Small intestine (tissue), 7 donors: Measurements from ENCODE around the gene AK3. TPM values are rescaled to one million over a fixed set of nuclear protein-coding genes. Genes with fewer than 3 reads are reported as not detected.

Experiments used
- DNase-seq, 2 donors: peaks; one replicate each; pipeline versions ENCODE4 v3.0.0 to v3.0.0-alpha.2; 2013
- FAIRE-seq: peaks from 2 replicates; lab custom pipeline; 2012; peaks lifted over from hg19 to GRCh38; lab: Jason Lieb, UNC
- H3K27ac ChIP-seq, 3 donors: one replicate each; pipeline ENCODE4 v1.5.1; 2013; ENCODE audit warnings: low read length in 2 of 3, mild to moderate bottlenecking in 2 of 3, control low read depth in 1 of 3, inconsistent platforms in 1 of 3, low read depth in 1 of 3, moderate library complexity in 1 of 3
- H3K27me3 ChIP-seq, 3 donors: one replicate each; pipeline ENCODE4 v1.6.1; 2013; ENCODE audit warnings: low read length in 3 of 3, inconsistent platforms in 1 of 3; ENCODE audit not compliant: control insufficient read depth in 3 of 3, insufficient read depth in 3 of 3
- H3K36me3 ChIP-seq, 3 donors: one replicate each; pipeline ENCODE4 v1.6.1; 2013; ENCODE audit warnings: low read length in 3 of 3, inconsistent platforms in 1 of 3, low read depth in 1 of 3, mild to moderate bottlenecking in 1 of 3, moderate library complexity in 1 of 3; ENCODE audit not compliant: control insufficient read depth in 3 of 3, insufficient read depth in 2 of 3
- H3K4me1 ChIP-seq, 3 donors: one replicate each; pipeline ENCODE4 v1.6.1; 2013; ENCODE audit warnings: low read length in 2 of 3, inconsistent platforms in 1 of 3, low read depth in 1 of 3, mild to moderate bottlenecking in 1 of 3, moderate library complexity in 1 of 3; ENCODE audit not compliant: control insufficient read depth in 3 of 3, insufficient read depth in 2 of 3
- H3K4me3 ChIP-seq, 3 donors: one replicate each; pipeline ENCODE4 v1.5.1; 2013; ENCODE audit warnings: low read length in 3 of 3, control low read depth in 1 of 3, inconsistent platforms in 1 of 3, low read depth in 1 of 3, mild to moderate bottlenecking in 1 of 3, moderate library complexity in 1 of 3
- H3K9me3 ChIP-seq, 2 donors: one replicate each; pipeline ENCODE4 v1.6.1; 2013; ENCODE audit warnings: low read depth in 1 of 2, low read length in 1 of 2; ENCODE audit not compliant: control insufficient read depth in 2 of 2, insufficient read depth in 1 of 2
- WGBS, 3 donors: extraction: QIAGEN DNeasy Blood & Tissue Kit; methylation state at CpG; one replicate each; pipeline ENCODE4 v1.1.7; 2013; 5-methylcytosine and 5-hydroxymethylcytosine counted together
- polyA plus RNA-seq, 4 donors: library from polyadenylated mRNA; stranded (reverse) in 3 of 4; unstranded in 1 of 4; fragments of 200-250 nt in 3 of 4; fragments of 120-200 nt in 1 of 4; gene quantifications; one replicate each; pipeline versions ENCODE4 v1.2.1 to v1.2.3, GENCODE V29; 2013
- donor health status: healthy with polysubstance abuse.
- donor health status: control.
- donor health status: control.
- donor health status: Bipolar disorder and iron deficiency.
- donor health status: healthy.

Gene AK3
- polyA plus RNA-seq, 4 donors = 45.4 to 79.7 (median 57.4) TPM

DNA sequence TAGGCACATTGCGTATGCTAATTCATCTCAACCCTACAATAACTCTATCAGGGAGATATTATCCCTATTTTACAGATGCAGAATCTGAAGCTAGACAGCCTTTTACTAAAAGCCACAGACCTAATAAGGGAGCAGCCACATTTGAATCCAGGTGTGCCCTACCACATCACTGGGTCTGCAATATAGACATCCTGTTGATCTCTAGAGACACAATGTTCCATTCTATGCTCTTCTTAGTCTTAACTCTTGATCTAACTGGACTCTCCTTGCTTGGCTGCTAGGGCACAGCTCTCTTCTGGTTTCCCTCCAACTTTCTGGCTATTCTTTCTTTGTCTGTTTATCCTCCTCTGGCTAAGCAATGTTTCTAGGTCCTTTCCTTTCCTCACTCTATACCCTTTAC lies 73.3 kb downstream of the AK3 start:
- FAIRE-seq (no peak), DNase-seq (no peak)
- Histone ChIP-seq H3K9me3 (no peaks in the 10 kb centered on the region), H3K4me3 (no peak overlapping the region), H3K4me1 (peaks cover 3 to 26% (median 13%) of the 10 kb centered on the region in 3 donors), H3K27me3 (no peaks in the 10 kb centered on the region), H3K36me3 (no peaks in the 10 kb centered on the region), H3K27ac (no peak overlapping the region)
- WGBS, 3 donors = 94 to 100% (median 100%) methylated on average over 1 of the region's 1 CpG

DNA sequence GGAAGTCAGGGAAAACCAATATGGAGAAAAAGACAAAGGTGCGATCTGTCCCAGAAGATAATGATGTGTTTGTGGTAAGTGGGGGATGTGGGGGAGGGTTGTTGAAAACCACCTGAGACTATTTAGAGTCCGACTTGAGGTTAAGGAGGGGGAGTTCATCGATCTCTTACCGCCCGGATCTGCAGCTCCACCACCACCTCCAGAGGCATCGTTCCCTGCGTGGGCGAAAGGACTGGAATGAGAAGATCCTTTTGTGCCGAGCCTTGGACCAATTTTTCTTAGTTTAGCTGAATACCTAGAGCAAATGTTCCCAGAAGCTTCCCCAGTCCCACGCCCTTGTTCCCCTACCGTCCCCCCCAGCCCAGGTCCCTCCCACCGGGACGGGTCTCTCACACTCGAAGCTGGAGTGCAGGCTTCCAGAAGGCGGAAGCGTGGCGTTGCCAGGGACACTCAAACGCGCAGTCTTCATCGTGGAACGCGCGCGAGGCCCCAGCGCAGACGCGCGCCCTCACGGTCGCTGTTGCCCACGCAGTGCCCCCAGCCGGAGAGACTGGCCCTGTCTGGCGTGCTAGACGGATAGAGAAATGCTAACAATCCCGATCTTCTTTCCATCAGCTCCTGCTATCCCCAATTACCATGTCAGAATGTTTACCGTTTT lies 74.8 kb downstream of the AK3 start, which contains the start of gene SPATA6L:
Gene SPATA6L (minus strand): TSS at position 439 of the 658 bp plus-strand sequence. CDS start 230 bp downstream, at position 209.
- WGBS, 3 donors = 1% methylated on average over 36 of the region's 36 CpGs
- Histone ChIP-seq H3K27me3 (no peaks in the 10 kb centered on the region), H3K4me3 (peak within 1 kb of the TSS in 2 of 3 donors; percentile 47 to 71), H3K27ac (peak within 1 kb of the TSS; percentile 56 to 95 (median 84)), H3K36me3 (no peaks in the 10 kb centered on the region), H3K4me1 (peaks cover 3 to 28% (median 15%) of the 10 kb centered on the region in 3 donors), H3K9me3 (no peaks in the 10 kb centered on the region)
- FAIRE-seq (no peak), DNase-seq (peak; percentile 73 to 88)

DNA sequence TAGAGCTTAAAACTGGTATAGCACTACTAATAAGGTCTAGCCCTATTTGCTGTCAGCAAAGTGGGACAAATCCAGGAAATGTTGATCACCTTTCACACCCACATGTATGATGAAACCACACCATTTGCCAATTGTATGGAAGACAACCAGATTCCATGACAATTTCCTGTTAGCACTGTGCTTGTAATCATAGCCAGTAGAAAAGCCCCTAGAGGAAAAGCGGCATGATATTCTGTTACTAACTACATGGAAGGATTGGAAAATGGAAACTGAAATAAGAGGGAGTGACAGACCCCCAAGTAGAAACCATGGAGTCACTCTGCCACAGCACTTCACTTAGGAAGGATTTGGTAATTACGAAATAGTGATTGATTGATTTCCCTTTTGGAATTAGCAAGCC lies 75.6 kb downstream of the AK3 start:
- no peak for FAIRE-seq
- no peaks in the 10 kb centered on the region for H3K27me3 ChIP-seq
- H3K9me3 ChIP-seq = no peaks in the 10 kb centered on the region
- peak overlapping the region in 2 of 3 donors; percentile 40 to 71 for H3K4me3 ChIP-seq
- peaks cover 3 to 28% (median 15%) of the 10 kb centered on the region in 3 donors for H3K4me1 ChIP-seq
- H3K36me3 ChIP-seq = no peaks in the 10 kb centered on the region
- peak overlapping the region; percentile 56 to 85 (median 84) for H3K27ac ChIP-seq
- WGBS, 3 donors = 19 to 55% (median 47%) methylated on average over 2 of the region's 2 CpGs
- DNase-seq = peak; percentile 57 to 62

- Histone ChIP-seq H3K27ac (peak overlapping the region in 1 of 3 donors; percentile 85), H3K9me3 (no peaks in the 10 kb centered on the region), H3K4me3 (peak overlapping the region in 2 of 3 donors; percentile 6 to 40), H3K4me1 (peaks cover 3 to 28% (median 15%) of the 10 kb centered on the region in 3 donors), H3K27me3 (no peaks in the 10 kb centered on the region), H3K36me3 (no peaks in the 10 kb centered on the region)
- FAIRE-seq = no peak
- 33 to 68% (median 44%) methylated on average over 3 of the region's 3 CpGs for WGBS, 3 donors
- no peak for DNase-seq
Measured at GRCh38 chr9:4663956-4664355, 77.0 kb downstream of the AK3 start.

- 11 to 45% (median 35%) methylated on average over 13 of the region's 13 CpGs for WGBS, 3 donors
- peak; percentile 71 to 76 for DNase-seq
Measured at GRCh38 chr9:4662989-4663792, 77.8 kb downstream of the AK3 start.

GRCh38 chr9:4662108-4662988 lies 78.7 kb downstream of the AK3 start, which contains the start of gene PLPP6:
Gene PLPP6, plus strand, starts transcription at chr9:4662294. Its CDS starts 82 bp downstream, at chr9:4662376.
- Histone ChIP-seq H3K27ac (peak within 1 kb of the TSS; percentile 85 to 93 (median 92)), H3K27me3 (no peaks in the 10 kb centered on the region), H3K4me1 (peaks cover 3 to 28% (median 15%) of the 10 kb centered on the region in 3 donors), H3K4me3 (peak within 1 kb of the TSS; percentile 52 to 96 (median 56)), H3K9me3 (no peaks in the 10 kb centered on the region), H3K36me3 (no peaks in the 10 kb centered on the region)
- DNase-seq (peak; percentile 92 to 94), FAIRE-seq (no peak)
- WGBS, 3 donors = 0 to 2% (median 1%) methylated on average over 49 to 70 of the region's 70 CpGs

More at GRCh38 chr9:4662989-4663792, 77.8 kb downstream of the AK3 start:
- no peaks in the 10 kb centered on the region for H3K27me3 ChIP-seq
- peak overlapping the region; percentile 52 to 96 (median 56) for H3K4me3 ChIP-seq
- peak overlapping the region; percentile 85 to 93 (median 92) for H3K27ac ChIP-seq
- peaks cover 3 to 28% (median 15%) of the 10 kb centered on the region in 3 donors for H3K4me1 ChIP-seq
- FAIRE-seq = no peak
- H3K9me3 ChIP-seq = no peaks in the 10 kb centered on the region
- H3K36me3 ChIP-seq = no peaks in the 10 kb centered on the region

DNA sequence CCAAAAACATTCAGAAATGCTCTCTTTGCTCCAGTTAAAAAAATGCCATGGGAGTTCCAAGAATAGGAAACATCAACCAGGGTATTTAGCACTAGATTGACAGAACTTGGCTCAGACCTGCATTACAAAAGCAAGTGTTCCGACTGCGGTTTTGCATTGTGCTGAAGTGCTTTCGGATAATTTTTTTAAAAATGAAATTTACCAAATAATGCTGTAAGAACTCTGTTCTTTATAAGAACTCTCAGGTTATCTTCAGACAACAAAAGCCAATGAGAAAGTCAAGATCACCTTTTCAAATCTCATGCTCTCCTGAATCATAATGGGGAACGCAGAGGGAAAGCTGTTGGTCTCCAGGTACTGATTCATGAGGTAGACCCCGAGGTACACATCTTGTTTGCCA lies 79.4 kb downstream of the AK3 start:
- H3K27me3 ChIP-seq = no peaks in the 10 kb centered on the region
- no peak for FAIRE-seq
- H3K9me3 ChIP-seq = no peaks in the 10 kb centered on the region
- peaks cover 3 to 26% (median 15%) of the 10 kb centered on the region in 3 donors for H3K4me1 ChIP-seq
- H3K36me3 ChIP-seq = no peaks in the 10 kb centered on the region
- WGBS, 3 donors = 25 to 42% (median 39%) methylated on average over 5 of the region's 5 CpGs
- no peak for DNase-seq
- H3K4me3 ChIP-seq = peak overlapping the region in 2 of 3 donors; percentile 52 to 56
- H3K27ac ChIP-seq = peak overlapping the region in 1 of 3 donors; percentile 93
